Right lung (tissue), 5 donors: ENCODE results near the gene RAD51C. TPM values are rescaled to one million over a fixed set of nuclear protein-coding genes. Genes with fewer than 3 reads are reported as not detected.
"Not testable (repeated sequence)": the region's sequence is repeated elsewhere in the genome, so short reads cannot be mapped to it uniquely, and the experiment has no call there.

Source experiments
- DNase-seq, 2 donors: peaks; one replicate each; pipeline ENCODE4 v3.0.0-alpha.2; 2013
- polyA plus RNA-seq, 5 donors: library from polyadenylated mRNA; unstranded; fragments of 120-200 nt; gene quantifications; one replicate each; pipeline versions ENCODE4 v1.2.1 to v1.2.3, GENCODE V29; 2013; ENCODE audit warnings: inconsistent platforms in 1 of 5, low replicate concordance in 1 of 5; ENCODE audit not compliant: insufficient read length in 5 of 5, insufficient read depth in 1 of 5

RAD51C gene
- polyA plus RNA-seq, 5 donors, result 33.0 to 41.6 (median 38.5) TPM

GRCh38 chr17:58679263-58680037 is 13.0 kb upstream of the RAD51C start:
- no peak for DNase-seq

DNA sequence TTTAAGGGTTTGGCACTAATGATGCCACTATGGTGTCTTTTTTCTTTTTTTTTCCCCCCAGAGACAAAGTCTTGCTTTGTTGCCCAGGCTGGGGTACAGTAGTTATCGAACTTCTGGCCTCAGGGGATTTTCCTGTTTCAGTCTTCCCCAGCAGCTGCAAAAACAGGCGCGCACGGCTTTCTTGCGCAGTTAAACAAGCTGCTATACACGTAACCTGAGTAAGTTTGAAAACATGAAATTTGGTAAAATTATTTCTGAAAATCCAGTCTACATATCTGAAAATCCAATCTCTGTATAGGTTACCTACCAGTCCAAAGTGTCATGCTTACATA is 12.4 kb upstream of the RAD51C start:
- no peak for DNase-seq

DNA sequence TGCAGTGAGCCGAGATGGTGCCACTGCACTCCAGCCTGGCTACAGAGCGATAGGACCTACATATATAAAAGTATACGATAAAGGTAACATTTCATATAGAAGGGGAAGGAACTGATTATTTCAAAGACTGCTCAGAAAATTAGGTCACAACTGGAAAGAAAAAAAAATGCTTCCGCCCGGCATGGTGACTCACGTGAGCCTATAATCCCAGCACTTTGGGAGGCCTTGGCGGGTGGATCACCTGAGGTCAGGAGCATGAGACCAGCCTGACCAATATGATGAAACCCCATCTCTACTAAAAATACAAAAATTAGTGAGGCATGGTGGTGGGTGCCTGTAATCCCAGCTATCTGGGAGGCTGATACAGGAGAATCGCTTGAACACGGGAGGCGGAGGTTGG is 8.4 kb upstream of the RAD51C start:
- DNase-seq, result no peak

- DNase-seq, result not testable (repeated sequence)
Measured at GRCh38 chr17:58684462-58684861, 7.9 kb upstream of the RAD51C start.

DNA sequence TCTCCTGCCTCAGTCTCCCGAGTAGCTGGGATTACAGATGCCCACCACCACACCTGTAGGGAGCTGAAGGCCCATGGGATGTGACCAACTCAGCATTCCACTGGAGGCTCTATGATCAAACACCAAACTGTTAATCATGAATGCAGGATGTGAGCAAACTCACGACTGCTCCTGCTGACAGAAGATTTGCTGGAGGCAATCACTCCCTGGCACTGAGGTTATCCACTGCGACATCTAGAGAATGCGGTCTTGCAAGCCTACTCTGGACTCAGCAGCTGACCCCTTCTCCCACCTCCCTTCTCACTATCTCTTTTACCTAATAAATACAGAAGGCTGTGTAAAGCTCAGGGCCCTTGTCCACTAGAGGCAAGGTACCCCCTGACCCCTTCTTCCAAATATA is 5.4 kb upstream of the RAD51C start:
- no peak for DNase-seq

DNA sequence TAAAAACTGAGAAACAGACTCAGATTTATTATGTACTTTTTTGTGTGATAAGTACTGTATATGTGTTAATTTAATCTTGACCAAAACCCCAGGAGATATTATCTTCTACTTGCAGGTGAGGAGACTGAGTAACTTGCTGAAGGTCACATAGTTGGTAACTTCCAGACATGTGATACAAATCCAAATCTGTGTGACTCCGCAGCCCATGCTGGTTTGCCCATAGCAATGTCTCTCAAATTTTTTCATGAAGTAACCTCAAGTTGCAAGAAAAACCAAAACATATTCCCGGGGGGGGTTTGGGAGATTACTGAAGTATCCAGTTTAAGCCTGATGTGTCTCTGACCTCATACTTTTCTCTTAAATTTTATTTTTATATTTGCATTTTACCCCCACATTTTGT is 3.9 kb upstream of the RAD51C start:
- DNase-seq, result no peak

- not testable (repeated sequence) for DNase-seq
Measured at GRCh38 chr17:58690033-58690432, 2.4 kb upstream of the RAD51C start.

GRCh38 chr17:58691701-58692238 is 632 bp upstream of the RAD51C start, which contains the start of gene TEX14:
Gene TEX14, minus strand, starts transcription at chr17:58692045. Its CDS starts 40,044 bp downstream, at chr17:58652001.
- DNase-seq, result no peak

- no peak for DNase-seq
Measured at GRCh38 chr17:58693208-58693607, 806 bp downstream of the RAD51C start.

GRCh38 chr17:58693751-58694150 is 1.3 kb downstream of the RAD51C start:
- no peak for DNase-seq

- DNase-seq, result no peak
Measured at GRCh38 chr17:58694302-58694701, 1.9 kb downstream of the RAD51C start.

DNA sequence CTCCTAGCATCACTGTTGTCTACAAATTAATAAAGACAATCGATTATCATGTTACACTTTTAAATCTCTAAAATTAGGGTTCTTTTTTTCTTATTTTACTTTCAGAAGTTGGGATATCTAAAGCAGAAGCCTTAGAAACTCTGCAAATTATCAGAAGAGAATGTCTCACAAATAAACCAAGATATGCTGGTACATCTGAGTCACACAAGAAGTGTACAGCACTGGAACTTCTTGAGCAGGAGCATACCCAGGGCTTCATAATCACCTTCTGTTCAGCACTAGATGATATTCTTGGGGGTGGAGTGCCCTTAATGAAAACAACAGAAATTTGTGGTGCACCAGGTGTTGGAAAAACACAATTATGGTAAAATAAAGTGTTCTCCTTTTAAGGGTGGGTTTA is 2.4 kb downstream of the RAD51C start:
- DNase-seq, result no peak

DNA sequence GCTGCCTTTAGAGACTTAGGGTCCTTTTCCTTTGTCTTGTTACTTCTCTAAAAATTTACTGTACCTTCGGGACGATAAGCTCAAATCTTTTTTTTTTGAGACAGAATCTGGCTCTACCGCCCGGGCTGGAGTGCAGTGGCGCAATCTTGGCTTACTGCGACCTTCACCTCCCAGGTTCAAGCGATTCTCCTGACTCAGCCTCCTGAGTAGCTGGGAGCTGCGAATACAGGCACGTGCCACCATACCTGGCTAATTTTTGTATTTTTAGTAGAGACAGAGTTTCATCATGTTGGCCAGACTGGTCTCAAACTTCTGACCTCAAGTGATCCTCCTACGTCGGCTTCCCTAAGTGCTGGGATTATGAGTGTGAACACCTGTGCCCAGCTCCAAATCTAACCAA is 7.4 kb downstream of the RAD51C start:
- DNase-seq, result no peak

DNA sequence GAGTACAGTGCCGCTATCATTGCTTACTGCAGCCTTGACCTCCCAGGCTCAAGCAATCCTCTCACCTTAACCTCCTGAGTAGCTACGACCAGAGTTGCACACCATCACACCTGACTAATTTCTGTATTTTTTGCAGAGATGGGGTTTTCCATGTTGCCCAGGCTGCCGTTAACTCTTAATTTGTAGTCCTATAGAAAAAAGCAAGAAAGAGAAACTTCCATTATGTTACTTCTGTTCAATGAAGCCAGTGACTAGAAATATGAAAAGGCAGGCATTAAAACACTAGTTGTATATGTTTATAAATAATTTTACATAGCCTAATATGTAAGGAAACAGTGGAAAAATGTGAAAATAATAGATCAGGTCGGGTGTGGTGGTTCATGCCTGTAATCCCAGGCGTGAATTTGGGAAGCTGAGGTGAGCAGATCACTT is 9.7 kb downstream of the RAD51C start:
- DNase-seq, result no peak

- no peak for DNase-seq
Measured at GRCh38 chr17:58702708-58703107, 10.3 kb downstream of the RAD51C start.

DNA sequence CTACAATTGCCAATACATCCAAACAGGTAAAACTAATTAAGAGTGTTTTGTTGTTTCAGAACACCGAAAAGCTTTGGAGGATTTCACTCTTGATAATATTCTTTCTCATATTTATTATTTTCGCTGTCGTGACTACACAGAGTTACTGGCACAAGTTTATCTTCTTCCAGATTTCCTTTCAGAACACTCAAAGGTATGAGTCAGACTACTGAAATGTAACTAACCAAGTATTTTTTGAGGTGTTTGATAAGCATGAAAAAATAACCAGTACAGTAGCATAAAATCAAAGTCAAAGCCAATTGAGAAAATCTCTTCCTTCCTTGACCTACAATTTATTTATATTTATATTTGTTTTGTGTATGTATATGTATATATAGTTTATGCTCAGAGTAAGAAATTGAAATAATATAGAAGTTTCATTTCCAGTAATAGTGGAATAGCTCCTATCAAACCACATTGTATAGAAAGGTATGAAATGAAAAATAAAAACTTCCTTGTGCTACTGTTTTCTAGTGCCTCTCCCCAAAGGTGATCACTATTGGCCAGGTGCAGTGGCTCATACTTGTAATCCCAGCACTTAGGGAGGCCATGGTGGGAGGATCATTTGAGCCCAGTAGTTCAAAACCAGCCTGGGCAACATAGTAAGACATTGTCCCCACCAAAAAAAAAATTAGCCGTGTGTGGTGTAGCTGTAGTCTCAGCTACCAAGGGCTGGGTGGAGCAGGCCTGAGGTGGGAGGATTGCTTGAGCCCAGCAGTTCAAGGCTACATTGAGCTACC is 10.9 kb downstream of the RAD51C start:
- DNase-seq, result no peak

DNA sequence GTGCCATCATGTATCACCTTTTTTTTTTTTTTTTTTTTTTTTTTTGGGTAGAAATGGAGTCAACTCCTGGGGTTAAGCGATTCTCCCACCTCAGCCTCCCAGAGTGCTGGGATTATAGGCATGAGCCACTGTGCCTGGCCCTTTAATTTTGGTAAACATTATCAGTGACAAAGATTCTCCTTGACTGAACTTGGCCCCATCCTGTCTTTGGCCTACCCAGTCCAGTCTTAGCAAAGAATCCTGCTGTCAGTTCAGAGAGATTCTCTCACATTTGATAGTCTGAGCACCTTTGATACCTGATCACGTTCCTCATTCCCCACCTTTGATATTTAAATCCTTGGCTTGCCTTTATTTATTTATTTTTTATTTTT is 11.5 kb downstream of the RAD51C start:
- DNase-seq, result no peak

GRCh38 chr17:58706351-58707140 is 14.1 kb downstream of the RAD51C start:
- no peak for DNase-seq

GRCh38 chr17:58710948-58711552 is 18.6 kb downstream of the RAD51C start:
- peak; percentile 16 to 36 for DNase-seq

DNA sequence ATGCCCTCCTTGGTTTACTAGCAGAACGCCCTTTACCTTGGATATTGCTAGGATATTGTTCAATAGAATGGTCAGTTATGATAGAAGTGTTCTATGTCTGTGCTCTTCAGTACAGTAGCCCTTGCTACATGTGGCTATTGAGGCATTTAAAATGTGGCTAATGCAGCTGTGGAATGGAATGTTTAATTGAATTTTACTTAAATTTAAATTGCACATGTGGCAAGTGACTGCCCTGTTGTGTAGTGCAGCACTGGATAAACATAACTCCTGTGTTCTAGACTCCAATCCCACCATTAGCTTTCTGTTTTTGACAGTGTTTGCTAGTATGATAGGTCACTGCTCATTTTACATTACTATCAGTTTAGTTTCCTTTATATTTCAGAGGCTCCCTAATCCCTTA is 29.9 kb downstream of the RAD51C start:
- DNase-seq, result no peak

DNA sequence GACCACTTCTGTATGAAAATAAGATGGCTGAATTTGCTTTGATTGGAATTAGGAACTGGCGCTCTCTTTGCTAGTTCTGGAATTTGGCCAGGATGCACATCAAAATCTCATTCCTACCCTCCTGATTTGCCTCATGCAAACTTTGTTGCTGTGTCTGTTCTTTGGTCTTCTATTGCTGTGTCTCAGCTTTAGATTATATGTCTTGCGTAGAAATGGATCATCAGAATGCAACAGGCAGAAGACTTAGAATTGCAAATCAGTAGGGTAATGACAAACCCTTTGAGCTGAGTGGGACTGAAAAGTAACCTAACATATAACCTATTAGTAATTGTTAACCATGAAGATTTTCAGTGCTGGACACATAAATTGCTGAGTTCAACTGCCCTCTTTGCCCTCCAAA is 30.3 kb downstream of the RAD51C start:
- DNase-seq, result no peak

DNA sequence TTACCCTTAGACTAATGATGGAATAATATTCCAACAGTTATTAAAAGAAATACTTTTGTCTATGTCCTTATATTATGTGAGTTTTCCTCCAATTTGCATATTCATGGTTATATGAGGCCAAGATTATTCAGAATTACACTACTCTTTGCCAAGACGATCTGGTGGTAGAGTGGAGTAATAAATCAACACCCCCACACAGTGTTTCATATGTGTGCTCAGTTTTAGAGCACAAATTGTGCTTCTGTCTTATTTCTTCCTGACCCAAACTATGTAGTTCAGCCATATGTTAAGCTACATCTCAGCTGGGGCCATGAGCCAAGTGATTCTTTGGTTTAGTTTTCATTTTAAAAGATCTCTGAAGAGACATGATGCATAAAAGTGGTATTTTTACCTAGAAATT is 36.4 kb downstream of the RAD51C start:
- no peak for DNase-seq
